SK-N-SH (cell line): ENCODE data around the gene NAT9.

Experiments used
- CHD2 ChIP-seq: fragments of 150-350 bp; IDR thresholded peaks from 2 replicates; pipeline ENCODE4 v1.6.1; 2018; ENCODE audit warnings: low read length; ENCODE audit not compliant: partially characterized antibody
- EP300 ChIP-seq, 2 experiments: IDR thresholded peaks; 2 replicates each; pipeline versions ENCODE4 v1.4.0 to v1.6.1; 2012; ENCODE audit warnings: borderline replicate concordance in 1 of 2, low read depth in 1 of 2, low read length in 1 of 2
- EZH2phosphoT487 ChIP-seq: fragments of 200-600 bp; sonication (generic); IDR thresholded peaks from 2 replicates; pipeline ENCODE4 v1.6.1; 2017; ENCODE audit warnings: low read depth, mixed run types, mild to moderate bottlenecking, antibody characterized with exemption, moderate library complexity, borderline replicate concordance
- FOXM1 ChIP-seq: IDR thresholded peaks from 2 replicates; pipeline ENCODE4 v1.4.0; 2012; ENCODE audit warnings: low read depth, mild to moderate bottlenecking
- POLR2AphosphoS5 ChIP-seq: IDR thresholded peaks from 2 replicates; pipeline ENCODE4 v1.6.1; 2012; ENCODE audit warnings: low read depth, low read length
- RAD21 ChIP-seq: IDR thresholded peaks from 2 replicates; pipeline ENCODE4 v1.6.1; 2012; ENCODE audit warnings: mild to moderate bottlenecking, low read length
- RCOR1 ChIP-seq: fragments of 150-350 bp; IDR thresholded peaks from 2 replicates; pipeline ENCODE4 v1.6.1; 2017; ENCODE audit warnings: antibody characterized with exemption, low read length
- RFX5 ChIP-seq: IDR thresholded peaks from 2 replicates; pipeline ENCODE4 v1.6.1; 2012; ENCODE audit warnings: mild to moderate bottlenecking, improper control_type of control experiment, low read length
- TAF1 ChIP-seq: IDR thresholded peaks from 2 replicates; pipeline ENCODE4 v1.6.1; 2012; ENCODE audit warnings: low read depth, mild to moderate bottlenecking, low read length, moderate library complexity, borderline replicate concordance
- TCF12 ChIP-seq: IDR thresholded peaks from 2 replicates; pipeline ENCODE4 v1.4.0; 2012
- YY1 ChIP-seq: IDR thresholded peaks from 2 replicates; pipeline ENCODE4 v1.4.0; 2012; ENCODE audit warnings: low read depth, mild to moderate bottlenecking
- TF ChIP-seq, protein P1 (sequence below): IDR thresholded peaks from 2 replicates; pipeline ENCODE4 v1.6.1; 2012; ENCODE audit warnings: mild to moderate bottlenecking, low read depth, low read length, moderate library complexity
- TF ChIP-seq, protein P2 (sequence below): fragments of 200-600 bp; sonication (generic); IDR thresholded peaks from 2 replicates; pipeline ENCODE4 v1.6.1; 2017; ENCODE audit warnings: antibody characterized with exemption, mild to moderate bottlenecking, moderate library complexity
- TF ChIP-seq, protein P3 (sequence below): IDR thresholded peaks from 2 replicates; pipeline ENCODE4; 2012

DNA sequence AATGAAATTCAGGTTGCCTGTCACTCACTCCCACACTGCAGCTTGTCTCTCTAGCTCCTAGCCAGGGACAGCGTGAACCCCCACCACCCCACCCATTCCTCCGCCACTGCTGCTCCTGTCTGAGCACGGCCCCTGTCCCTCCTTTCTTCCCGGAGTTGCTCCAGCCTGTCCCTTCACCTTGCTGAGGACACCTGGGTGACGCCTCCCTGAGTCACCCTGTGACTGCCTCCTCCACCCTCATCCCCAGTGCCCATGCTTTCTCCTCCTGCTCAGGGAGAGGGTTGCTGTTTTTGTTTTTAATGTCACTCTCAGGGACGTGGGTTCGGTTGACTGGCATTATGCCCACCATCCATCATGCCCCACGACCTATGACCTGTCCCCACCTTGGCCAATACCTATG lies 25.8 kb upstream of the NAT9 start:
- TF ChIP-seq TAF1 (no peak), CHD2 (no peak), RCOR1 (no peak), FOXM1 (no peak), RAD21 (no peak), POLR2AphosphoS5 (no peak), EZH2phosphoT487 (no peak), RFX5 (no peak), YY1 (no peak), EP300 (IDR thresholded peaks at IDR 0.05; ENCODE audit: borderline replicate concordance in 1 of 2, low read depth in 1 of 2, low read length in 1 of 2) (no peak), TCF12 (no peak)
- TF ChIP-seq, protein P1, sequence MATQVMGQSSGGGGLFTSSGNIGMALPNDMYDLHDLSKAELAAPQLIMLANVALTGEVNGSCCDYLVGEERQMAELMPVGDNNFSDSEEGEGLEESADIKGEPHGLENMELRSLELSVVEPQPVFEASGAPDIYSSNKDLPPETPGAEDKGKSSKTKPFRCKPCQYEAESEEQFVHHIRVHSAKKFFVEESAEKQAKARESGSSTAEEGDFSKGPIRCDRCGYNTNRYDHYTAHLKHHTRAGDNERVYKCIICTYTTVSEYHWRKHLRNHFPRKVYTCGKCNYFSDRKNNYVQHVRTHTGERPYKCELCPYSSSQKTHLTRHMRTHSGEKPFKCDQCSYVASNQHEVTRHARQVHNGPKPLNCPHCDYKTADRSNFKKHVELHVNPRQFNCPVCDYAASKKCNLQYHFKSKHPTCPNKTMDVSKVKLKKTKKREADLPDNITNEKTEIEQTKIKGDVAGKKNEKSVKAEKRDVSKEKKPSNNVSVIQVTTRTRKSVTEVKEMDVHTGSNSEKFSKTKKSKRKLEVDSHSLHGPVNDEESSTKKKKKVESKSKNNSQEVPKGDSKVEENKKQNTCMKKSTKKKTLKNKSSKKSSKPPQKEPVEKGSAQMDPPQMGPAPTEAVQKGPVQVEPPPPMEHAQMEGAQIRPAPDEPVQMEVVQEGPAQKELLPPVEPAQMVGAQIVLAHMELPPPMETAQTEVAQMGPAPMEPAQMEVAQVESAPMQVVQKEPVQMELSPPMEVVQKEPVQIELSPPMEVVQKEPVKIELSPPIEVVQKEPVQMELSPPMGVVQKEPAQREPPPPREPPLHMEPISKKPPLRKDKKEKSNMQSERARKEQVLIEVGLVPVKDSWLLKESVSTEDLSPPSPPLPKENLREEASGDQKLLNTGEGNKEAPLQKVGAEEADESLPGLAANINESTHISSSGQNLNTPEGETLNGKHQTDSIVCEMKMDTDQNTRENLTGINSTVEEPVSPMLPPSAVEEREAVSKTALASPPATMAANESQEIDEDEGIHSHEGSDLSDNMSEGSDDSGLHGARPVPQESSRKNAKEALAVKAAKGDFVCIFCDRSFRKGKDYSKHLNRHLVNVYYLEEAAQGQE = no peak
- TF ChIP-seq, protein P2, sequence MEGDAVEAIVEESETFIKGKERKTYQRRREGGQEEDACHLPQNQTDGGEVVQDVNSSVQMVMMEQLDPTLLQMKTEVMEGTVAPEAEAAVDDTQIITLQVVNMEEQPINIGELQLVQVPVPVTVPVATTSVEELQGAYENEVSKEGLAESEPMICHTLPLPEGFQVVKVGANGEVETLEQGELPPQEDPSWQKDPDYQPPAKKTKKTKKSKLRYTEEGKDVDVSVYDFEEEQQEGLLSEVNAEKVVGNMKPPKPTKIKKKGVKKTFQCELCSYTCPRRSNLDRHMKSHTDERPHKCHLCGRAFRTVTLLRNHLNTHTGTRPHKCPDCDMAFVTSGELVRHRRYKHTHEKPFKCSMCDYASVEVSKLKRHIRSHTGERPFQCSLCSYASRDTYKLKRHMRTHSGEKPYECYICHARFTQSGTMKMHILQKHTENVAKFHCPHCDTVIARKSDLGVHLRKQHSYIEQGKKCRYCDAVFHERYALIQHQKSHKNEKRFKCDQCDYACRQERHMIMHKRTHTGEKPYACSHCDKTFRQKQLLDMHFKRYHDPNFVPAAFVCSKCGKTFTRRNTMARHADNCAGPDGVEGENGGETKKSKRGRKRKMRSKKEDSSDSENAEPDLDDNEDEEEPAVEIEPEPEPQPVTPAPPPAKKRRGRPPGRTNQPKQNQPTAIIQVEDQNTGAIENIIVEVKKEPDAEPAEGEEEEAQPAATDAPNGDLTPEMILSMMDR = no peak
- TF ChIP-seq, protein P3, sequence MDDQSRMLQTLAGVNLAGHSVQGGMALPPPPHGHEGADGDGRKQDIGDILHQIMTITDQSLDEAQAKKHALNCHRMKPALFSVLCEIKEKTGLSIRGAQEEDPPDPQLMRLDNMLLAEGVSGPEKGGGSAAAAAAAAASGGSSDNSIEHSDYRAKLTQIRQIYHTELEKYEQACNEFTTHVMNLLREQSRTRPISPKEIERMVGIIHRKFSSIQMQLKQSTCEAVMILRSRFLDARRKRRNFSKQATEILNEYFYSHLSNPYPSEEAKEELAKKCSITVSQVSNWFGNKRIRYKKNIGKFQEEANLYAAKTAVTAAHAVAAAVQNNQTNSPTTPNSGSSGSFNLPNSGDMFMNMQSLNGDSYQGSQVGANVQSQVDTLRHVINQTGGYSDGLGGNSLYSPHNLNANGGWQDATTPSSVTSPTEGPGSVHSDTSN = no peak
